ENCODE measurements around the gene PON1.

The PON1 gene

GRCh38 chr7:95322396-95322795, 1.9 kb downstream of the PON1 start:
- DNase-seq: no peak
- TF ChIP-seq, protein P1, sequence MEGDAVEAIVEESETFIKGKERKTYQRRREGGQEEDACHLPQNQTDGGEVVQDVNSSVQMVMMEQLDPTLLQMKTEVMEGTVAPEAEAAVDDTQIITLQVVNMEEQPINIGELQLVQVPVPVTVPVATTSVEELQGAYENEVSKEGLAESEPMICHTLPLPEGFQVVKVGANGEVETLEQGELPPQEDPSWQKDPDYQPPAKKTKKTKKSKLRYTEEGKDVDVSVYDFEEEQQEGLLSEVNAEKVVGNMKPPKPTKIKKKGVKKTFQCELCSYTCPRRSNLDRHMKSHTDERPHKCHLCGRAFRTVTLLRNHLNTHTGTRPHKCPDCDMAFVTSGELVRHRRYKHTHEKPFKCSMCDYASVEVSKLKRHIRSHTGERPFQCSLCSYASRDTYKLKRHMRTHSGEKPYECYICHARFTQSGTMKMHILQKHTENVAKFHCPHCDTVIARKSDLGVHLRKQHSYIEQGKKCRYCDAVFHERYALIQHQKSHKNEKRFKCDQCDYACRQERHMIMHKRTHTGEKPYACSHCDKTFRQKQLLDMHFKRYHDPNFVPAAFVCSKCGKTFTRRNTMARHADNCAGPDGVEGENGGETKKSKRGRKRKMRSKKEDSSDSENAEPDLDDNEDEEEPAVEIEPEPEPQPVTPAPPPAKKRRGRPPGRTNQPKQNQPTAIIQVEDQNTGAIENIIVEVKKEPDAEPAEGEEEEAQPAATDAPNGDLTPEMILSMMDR (IDR thresholded peaks at IDR 0.05; ENCODE audit: low read depth, low read length): no peak
- no peak overlapping the region for H3K4me3 ChIP-seq (ENCODE audit: low read depth, low read length)
- H3K9me3 ChIP-seq (ENCODE audit: severe bottlenecking): no peaks in the 10 kb centered on the region
- H3K36me3 ChIP-seq: no peaks in the 10 kb centered on the region
- H3K27ac ChIP-seq: no peak overlapping the region
- H3K27me3 ChIP-seq (ENCODE audit: insufficient read depth, low read depth, severe bottlenecking): no peaks in the 10 kb centered on the region

GRCh38 chr7:95321720-95322119, 2.6 kb downstream of the PON1 start:
- no peaks in the 10 kb centered on the region for H3K36me3 ChIP-seq
- H3K27ac ChIP-seq: no peak overlapping the region
- H3K4me3 ChIP-seq (ENCODE audit: low read depth, low read length): no peak overlapping the region
- no peak for DNase-seq
- no peaks in the 10 kb centered on the region for H3K9me3 ChIP-seq (ENCODE audit: severe bottlenecking)
- H3K27me3 ChIP-seq (ENCODE audit: insufficient read depth, low read depth, severe bottlenecking): no peaks in the 10 kb centered on the region
- TF ChIP-seq, protein P1 (IDR thresholded peaks at IDR 0.05; ENCODE audit: low read depth, low read length): no peak

DNA sequence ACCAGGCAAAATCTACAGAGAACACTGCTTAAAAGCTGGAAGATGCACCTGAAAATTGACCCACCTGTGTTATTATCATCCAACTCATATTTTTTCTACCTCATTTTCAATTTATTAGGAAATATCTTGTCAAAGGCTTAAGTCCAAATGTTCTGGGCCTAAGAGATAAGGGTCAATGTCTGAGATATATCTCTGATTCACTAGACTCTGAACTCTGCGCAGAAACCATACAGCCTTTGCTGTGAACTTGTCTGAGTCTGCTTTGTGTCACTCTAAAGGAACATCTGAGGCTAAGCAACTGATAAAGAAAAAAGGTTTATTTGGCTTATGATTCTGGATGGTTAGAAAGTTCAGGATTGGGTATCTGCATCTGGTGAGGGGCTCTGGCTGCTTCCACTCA, 3.7 kb downstream of the PON1 start:
- Histone ChIP-seq H3K36me3 (no peaks in the 10 kb centered on the region), H3K4me3 (ENCODE audit: low read depth, low read length) (no peak overlapping the region), H3K9me3 (ENCODE audit: severe bottlenecking) (no peaks in the 10 kb centered on the region), H3K27me3 (ENCODE audit: insufficient read depth, low read depth, severe bottlenecking) (no peaks in the 10 kb centered on the region), H3K27ac (no peak overlapping the region)
- DNase-seq: no peak
- TF ChIP-seq, protein P1 (IDR thresholded peaks at IDR 0.05; ENCODE audit: low read depth, low read length): no peak

GRCh38 chr7:95319570-95319969, 4.8 kb downstream of the PON1 start:
- no peak for DNase-seq
- H3K4me3 ChIP-seq (ENCODE audit: low read depth, low read length): no peak overlapping the region
- TF ChIP-seq, protein P1 (IDR thresholded peaks at IDR 0.05; ENCODE audit: low read depth, low read length): no peak
- H3K36me3 ChIP-seq: no peaks in the 10 kb centered on the region
- no peaks in the 10 kb centered on the region for H3K9me3 ChIP-seq (ENCODE audit: severe bottlenecking)
- no peak overlapping the region for H3K27ac ChIP-seq
- H3K27me3 ChIP-seq (ENCODE audit: insufficient read depth, low read depth, severe bottlenecking): no peaks in the 10 kb centered on the region

GRCh38 chr7:95318501-95319100, 5.7 kb downstream of the PON1 start:
- DNase-seq: no peak
- no peak overlapping the region for H3K4me3 ChIP-seq (ENCODE audit: low read depth, low read length)
- no peak overlapping the region for H3K27ac ChIP-seq
- H3K9me3 ChIP-seq (ENCODE audit: severe bottlenecking): no peaks in the 10 kb centered on the region
- no peaks in the 10 kb centered on the region for H3K27me3 ChIP-seq (ENCODE audit: insufficient read depth, low read depth, severe bottlenecking)
- TF ChIP-seq, protein P1 (IDR thresholded peaks at IDR 0.05; ENCODE audit: low read depth, low read length): no peak
- H3K36me3 ChIP-seq: no peaks in the 10 kb centered on the region

DNA sequence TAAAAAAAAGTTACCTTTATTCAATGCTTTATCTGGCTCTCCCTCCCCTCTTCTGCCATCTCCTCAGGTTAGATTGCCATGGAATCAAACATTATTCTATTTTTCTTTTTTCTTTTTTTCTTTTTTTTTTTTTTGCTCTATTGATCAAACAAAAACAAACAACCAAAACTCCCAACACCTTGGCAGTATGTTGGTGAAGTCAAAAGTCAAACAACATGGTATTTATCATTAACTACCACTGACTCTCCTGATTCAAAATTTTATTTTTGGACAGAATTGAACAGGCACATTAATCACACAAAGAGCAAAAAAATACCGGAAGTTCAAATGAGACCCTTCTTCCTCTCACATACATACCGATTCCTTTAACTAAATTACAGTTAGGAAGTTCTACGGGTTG, 6.4 kb downstream of the PON1 start:
- H3K27ac ChIP-seq: no peak overlapping the region
- no peaks in the 10 kb centered on the region for H3K36me3 ChIP-seq
- TF ChIP-seq, protein P1 (IDR thresholded peaks at IDR 0.05; ENCODE audit: low read depth, low read length): no peak
- H3K27me3 ChIP-seq (ENCODE audit: insufficient read depth, low read depth, severe bottlenecking): no peaks in the 10 kb centered on the region
- no peaks in the 10 kb centered on the region for H3K9me3 ChIP-seq (ENCODE audit: severe bottlenecking)
- H3K4me3 ChIP-seq (ENCODE audit: low read depth, low read length): no peak overlapping the region
- no peak for DNase-seq

Measured in WERI-Rb-1 (cell line).